ENCODE results near the gene TGFBR3L.
A peak's percentile ranks its signal among the peaks of the same experiment; 100 is the strongest.
"Not testable (repeated sequence)": the region's sequence is repeated elsewhere in the genome, so short reads cannot be mapped to it uniquely, and the experiment has no call there.

Gene TGFBR3L

DNA sequence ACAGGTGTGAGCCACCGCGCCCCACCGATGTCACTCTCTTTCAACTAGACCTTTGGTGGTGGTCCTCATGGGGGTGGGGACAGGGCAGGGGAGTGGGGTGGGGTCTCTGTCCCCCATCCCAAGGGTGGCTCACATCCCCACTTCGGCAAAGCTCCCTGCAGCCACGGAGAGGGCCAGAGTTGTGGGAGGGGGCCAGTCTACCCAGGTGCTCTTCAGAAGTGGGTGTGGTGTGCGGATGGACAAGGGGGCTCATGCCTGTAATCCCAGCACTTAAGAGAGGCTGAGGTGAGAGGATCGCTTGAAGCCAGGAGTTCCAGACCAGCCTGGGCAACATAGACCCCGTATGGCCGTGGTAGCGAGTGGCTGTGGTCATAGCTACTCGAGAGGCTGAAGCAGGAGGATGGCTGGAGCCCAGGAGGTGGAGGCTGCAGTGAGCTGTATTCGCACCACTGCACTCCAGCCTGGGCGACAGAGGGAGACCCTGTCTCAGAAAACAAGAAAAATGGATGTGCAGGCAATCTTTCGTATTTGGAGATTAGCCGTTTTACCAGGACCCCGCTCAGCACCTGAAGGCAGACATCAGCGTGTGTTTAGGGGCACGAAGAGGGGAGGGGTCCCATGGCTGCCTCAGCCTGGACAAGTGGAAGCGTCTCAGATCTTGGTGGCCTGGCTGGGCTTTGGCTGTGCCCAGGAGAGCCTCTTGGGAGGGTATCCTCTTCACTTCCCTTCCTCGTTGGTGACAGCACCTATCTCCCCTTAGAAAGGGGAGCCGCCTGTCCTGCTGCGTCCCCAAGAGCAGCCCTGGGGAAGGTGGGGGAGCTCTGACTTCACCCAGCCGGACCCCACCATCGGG, 846 bp downstream of the TGFBR3L start:
- no peak for DNase-seq (ENCODE audit: low read depth)
- peak overlapping the region; percentile 51 for H3K4me3 ChIP-seq (ENCODE audit: low read depth, low read length)

- H3K4me3 ChIP-seq (ENCODE audit: low read depth, low read length) = peak overlapping the region; percentile 51
- no peak for DNase-seq (ENCODE audit: low read depth)
These were observed 1.7 kb downstream of the TGFBR3L start for GRCh38 chr19:7916103-7916954.

DNA sequence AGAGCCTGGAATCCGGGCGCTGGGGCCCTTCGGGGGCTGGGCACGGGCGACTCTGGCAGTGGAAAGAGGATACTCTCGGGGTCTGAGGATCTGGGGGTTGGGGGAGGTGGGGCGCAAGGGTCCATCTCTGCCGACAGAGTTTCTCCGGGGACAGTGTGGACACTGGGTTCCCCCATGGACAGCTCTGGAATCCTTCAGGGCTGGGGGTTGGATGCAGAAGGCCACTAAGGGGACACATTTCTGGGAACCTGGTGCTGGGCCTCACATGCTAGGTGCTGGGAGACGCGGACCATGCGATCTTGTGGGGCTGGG, 2.3 kb downstream of the TGFBR3L start:
- H3K4me3 ChIP-seq (ENCODE audit: low read depth, low read length) = peak overlapping the region; percentile 51
- no peak for DNase-seq (ENCODE audit: low read depth)

DNA sequence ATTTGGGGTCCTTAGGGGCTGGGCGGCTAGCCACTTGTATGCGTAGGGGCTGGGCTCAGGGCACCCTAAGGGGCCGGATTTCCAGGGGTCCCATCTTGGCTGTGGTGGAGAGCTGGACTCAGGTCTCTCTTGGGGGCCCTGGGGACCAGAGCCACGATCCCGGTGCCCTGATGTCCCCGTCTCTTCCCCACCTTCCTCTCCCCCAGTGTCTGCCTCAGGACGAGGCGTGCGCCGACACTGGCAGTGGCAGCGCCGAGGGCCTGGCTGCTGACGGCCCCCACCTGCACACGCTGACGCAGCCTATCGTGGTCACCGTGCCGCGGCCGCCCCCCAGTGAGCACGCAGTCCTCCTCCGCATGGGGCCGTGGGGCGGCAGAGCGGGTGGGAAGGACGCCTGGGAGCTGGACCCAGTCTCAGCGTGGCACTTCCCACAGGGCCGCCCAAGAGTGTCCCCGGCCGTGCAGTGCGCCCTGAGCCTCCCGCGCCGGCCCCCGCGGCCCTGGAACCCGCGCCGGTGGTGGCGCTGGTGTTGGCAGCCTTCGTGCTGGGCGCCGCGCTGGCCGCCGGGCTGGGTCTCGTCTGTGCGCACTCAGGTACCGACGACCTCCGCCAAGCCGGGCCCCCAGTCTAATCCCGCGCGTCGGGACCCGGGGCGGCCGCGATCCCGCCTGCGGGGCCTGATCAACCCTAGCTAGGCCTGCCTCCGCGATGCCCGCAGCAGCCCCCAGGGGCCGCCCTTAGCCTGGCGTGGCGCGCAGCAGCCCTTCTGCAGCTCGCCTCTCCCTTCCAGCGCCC, 2.8 kb downstream of the TGFBR3L start:
- peak overlapping the region; percentile 51 for H3K4me3 ChIP-seq (ENCODE audit: low read depth, low read length)

DNA sequence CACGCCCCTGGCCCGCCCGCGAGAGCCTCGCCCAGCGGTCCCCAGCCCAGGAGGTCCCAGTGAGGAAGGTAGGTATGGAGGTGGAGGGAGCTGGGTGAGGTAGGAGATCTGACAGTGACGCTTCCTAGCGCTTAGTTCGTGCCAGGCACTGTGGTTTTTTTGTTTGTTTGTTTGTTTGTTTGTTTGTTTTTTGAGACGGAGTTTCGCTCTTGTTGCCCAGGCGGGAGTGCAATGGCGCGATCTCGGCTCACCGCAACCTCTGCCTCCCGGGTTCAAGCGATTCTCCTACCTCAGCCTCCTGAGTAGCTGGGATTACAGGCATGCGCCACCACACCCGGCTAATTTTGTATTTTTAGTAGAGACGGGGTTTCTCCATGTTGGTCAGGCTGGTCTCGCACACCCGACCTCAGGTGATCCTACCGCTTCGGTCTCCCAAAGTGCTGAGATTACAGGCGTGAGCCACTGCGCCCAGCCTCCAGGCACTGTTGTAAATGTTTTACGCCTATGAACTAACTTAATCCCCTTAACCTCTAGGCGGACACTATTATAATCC, 3.5 kb downstream of the TGFBR3L start:
- DNase-seq (ENCODE audit: low read depth) = not testable (repeated sequence)
- H3K4me3 ChIP-seq (ENCODE audit: low read depth, low read length) = peak overlapping the region; percentile 51

More for the DNA sequence above, 2.8 kb downstream of the TGFBR3L start:
- DNase-seq (ENCODE audit: low read depth) = no peak

DNA sequence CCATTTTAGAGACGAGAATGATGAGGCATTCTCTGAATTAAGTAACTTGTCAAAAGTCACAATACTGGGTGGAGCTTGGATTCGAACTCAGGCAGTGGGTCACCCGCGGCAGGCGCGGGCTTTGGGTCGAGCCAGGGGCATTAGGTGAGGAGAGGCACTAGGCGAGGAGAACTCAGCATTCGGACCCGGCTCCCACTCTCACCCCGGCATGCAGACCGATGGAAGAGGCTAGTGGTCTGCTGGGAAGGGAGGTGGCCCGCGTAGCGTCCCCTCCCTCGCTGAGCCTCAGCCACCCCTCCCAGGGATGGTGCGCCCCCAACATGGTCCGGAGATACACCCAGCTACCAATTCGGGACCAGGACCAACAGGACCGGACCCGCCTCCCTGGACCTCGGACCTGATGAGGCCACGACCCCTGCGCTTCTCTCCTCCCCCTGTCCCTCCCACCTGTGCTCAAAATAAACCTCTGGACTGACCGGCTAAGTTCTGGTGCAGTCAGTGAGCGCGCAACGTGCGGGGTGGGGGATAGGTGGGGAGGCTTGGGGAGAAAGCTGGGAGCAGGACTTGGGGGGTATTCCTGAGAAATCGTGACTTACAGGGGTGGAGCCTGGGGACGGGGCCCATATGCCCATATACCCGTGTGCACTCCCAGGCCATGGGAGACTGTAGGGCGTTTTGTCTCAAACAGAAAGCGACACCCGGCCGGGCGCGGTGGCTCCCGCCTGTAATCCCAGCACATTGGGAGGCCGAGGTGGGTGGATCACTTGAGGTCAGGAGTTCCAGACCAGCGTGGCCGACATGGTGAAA, 4.2 kb downstream of the TGFBR3L start:
- DNase-seq (ENCODE audit: low read depth) = no peak
- no peak overlapping the region for H3K4me3 ChIP-seq (ENCODE audit: low read depth, low read length)

GRCh38 chr19:7919610-7920518, 5.2 kb downstream of the TGFBR3L start, which contains the start of gene SNAPC2:
TSS of gene SNAPC2 (plus strand) at chr19:7920338. CDS start at chr19:7920367, 29 bp downstream.
- peak within 1 kb of the TSS; percentile 74 for H3K4me3 ChIP-seq (ENCODE audit: low read depth, low read length)
- peak; percentile 76 for DNase-seq (ENCODE audit: low read depth)

DNA sequence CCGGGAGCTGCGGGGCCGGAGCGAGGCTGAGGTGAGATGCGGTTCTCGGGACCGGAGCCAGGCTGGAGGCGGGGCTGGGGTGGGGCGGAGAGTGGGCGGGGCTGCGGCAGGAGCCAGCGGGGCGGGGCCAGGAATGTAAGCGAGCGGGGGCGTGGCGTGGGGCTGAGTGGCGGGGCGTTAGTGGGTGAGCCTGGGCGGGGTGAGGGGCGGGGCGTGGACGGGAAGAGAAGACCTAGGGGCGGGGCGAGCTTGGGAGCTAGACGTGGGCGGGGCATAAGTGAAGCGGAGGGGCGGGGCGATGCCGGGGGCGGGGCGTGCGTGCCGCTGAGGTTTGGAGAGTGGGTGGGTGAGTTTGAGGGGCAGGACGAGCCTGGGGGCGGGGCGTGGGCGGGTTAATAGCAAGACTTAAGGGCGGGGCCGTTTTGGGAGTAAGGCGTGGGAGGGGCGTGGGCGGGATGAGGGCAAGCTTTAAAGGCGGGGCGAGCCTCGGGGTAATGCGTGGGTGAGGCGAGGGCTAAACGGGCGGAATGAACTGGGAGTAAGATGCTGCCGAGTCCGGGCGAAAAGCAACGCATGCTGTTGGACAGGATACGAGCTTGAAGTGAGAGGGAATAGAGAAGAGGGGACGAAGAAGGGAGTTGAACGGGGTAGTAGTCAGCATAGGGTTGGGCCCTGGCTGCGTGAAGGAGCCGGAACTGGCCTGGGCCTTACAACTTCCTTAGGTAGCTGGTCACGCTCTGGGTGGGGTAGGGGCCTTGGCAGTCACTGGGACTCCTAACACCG, 6.1 kb downstream of the TGFBR3L start:
- DNase-seq (ENCODE audit: low read depth) = peak; percentile 85
- H3K4me3 ChIP-seq (ENCODE audit: low read depth, low read length) = peak overlapping the region; percentile 74

- DNase-seq (ENCODE audit: low read depth) = no peak
- peak overlapping the region; percentile 55 for H3K4me3 ChIP-seq (ENCODE audit: low read depth, low read length)
These were observed 6.8 kb downstream of the TGFBR3L start for GRCh38 chr19:7921302-7921966.

DNA sequence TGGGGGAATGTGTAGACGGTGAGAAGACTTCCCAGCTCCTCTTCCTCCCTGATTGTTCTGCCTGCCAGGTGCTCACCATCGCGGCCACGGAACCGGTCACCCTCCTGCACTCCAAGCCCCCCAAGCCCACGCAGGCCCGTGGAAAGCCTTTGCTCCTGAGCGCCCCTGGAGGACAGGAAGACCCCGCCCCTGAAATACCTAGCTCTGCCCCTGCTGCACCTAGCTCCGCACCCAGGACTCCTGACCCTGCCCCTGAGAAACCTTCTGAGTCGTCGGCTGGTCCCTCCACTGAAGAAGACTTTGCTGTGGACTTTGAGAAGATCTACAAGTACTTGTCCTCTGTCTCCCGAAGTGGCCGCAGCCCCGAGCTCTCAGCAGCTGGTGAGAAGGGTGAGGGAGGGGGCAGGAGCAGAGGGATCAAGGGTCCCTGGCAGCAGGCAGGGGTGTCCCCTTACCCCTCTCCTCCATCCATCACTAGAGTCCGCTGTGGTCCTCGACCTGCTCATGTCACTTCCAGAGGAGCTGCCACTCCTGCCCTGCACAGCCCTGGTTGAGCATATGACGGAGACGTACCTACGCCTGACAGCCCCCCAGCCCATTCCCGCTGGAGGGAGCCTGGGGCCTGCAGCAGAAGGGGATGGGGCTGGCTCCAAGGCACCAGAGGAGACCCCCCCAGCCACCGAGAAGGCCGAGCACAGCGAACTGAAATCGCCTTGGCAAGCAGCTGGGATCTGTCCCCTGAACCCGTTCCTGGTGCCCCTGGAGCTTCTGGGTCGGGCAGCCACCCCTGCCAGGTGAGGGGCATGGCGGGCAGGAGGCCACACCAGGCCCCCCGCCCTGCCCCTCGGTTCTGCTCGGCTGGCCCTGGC, 7.6 kb downstream of the TGFBR3L start:
- H3K4me3 ChIP-seq (ENCODE audit: low read depth, low read length) = peak overlapping the region; percentile 55
- DNase-seq (ENCODE audit: low read depth) = no peak

DNA sequence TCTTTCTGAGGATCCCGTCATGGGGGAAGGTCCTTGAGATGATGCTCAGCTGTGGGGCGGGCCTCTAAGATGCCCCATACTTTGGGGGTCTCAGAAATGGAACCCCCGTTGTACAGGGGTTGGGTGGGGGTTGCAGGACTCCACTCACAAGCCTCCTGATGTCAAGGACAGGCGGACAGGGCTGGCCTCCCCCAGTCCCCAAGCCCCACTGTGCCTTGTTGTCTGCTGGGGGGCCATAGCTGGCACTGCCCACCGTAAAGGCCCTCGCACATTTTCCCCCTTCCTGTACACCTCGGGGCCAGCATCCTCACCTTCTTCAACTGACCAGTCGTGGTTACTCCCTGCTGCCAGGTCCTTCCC, 8.2 kb downstream of the TGFBR3L start:
- H3K4me3 ChIP-seq (ENCODE audit: low read depth, low read length) = no peak overlapping the region
- no peak for DNase-seq (ENCODE audit: low read depth)

- no peak for DNase-seq (ENCODE audit: low read depth)
These were observed 8.9 kb downstream of the TGFBR3L start for GRCh38 chr19:7923295-7924191.

DNA sequence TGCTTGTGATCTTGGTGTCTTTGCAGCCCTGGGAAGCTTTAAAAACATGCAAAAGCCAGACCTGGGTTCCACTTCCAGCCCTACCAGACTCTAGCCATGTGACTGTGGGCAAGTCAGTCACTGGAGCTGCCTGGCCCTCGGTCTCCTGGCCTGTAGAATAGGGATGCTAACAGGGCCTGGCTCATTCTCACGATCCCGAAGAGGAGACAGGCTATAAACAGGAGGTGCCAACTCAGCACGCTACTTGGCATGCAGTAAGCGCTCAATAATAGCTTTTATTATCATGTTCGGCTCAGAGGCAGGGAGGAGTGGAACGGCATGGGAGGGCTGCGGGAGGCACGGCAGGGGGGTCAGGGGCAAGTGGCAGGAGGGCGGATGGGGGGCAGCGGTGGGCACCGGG, 9.6 kb downstream of the TGFBR3L start:
- no peak overlapping the region for H3K4me3 ChIP-seq (ENCODE audit: low read depth, low read length)
- DNase-seq (ENCODE audit: low read depth) = no peak

More at GRCh38 chr19:7923295-7924191, 8.9 kb downstream of the TGFBR3L start:
- H3K4me3 ChIP-seq (ENCODE audit: low read depth, low read length) = no peak overlapping the region

DNA sequence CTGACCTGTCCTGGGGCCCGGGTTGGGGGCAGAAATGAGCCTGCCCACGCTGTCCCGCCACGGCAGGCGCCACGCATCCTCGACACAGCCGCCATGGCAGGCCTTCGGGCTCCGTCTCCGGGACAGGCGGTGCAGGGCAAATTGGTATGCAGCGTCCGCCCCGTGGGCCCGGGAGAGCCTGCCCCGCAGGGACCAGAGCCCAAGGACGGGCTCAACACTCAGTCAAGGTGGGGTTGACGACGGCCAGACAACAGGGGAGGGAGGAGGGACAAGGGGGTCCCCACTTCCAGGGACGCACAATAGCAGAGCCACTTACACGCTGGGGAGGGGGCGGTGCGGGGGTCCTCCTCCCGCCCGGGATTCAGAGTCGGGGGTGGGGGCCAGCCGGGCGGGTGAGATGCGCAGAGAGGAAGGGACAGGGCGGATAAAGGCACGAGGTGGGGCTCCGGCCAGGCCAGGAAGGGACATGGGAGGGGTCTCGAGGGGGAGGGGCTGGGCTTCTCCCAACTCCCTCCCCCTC, 10.1 kb downstream of the TGFBR3L start:
- peak overlapping the region; percentile 48 for H3K4me3 ChIP-seq (ENCODE audit: low read depth, low read length)
- DNase-seq (ENCODE audit: low read depth) = no peak
